Natural killer cell treated with Interleukin-12 subunit alpha and Interleukin-12 subunit beta and Interleukin-15 and Interleukin-18, amount 100 ng/mL, for 72 hours (primary cell): ENCODE measurements around the gene SMAD4. TPM values are rescaled to one million over a fixed set of nuclear protein-coding genes. Genes with fewer than 3 reads are reported as not detected.

Experiments
- ATAC-seq, 2 donors: fragments of 150-1000 bp; cut with Tn5 transposase in 1 of 2; sonication (Bioruptor Pico), chemical (Tn5 transposase) in 1 of 2; 2 replicates each; pipeline ENCODE4 v1.10.0; 2021
- DNase-seq: peaks from one replicate; pipeline ENCODE4 v3.0.0; 2022; ENCODE audit warnings: low spot score
- H3K27ac Mint-ChIP-seq, 2 donors: 1 replicate in 1 of 2; 2 replicates in 1 of 2; pipeline ENCODE4 v1.8.0; 2022; ENCODE audit warnings: mixed read lengths in 2 of 2, mild to moderate bottlenecking in 1 of 2, moderate library complexity in 1 of 2
- H3K27me3 Mint-ChIP-seq, 2 donors: 1 replicate in 1 of 2; 2 replicates in 1 of 2; pipeline ENCODE4 v1.8.0; 2022; ENCODE audit warnings: mixed read lengths in 2 of 2
- H3K36me3 Mint-ChIP-seq: one replicate; pipeline ENCODE4 v1.8.0; 2022; ENCODE audit warnings: mixed read lengths
- H3K4me1 Mint-ChIP-seq, 2 donors: 1 replicate in 1 of 2; 2 replicates in 1 of 2; pipeline ENCODE4 v1.8.0; 2022; ENCODE audit warnings: low read depth in 2 of 2, mixed read lengths in 2 of 2, mild to moderate bottlenecking in 1 of 2
- H3K4me3 Mint-ChIP-seq: one replicate; pipeline ENCODE4 v1.8.0; 2022; ENCODE audit warnings: mixed read lengths
- H3K9me3 Mint-ChIP-seq: 2 replicates; pipeline ENCODE4 v1.8.0; 2022; ENCODE audit warnings: mixed read lengths
- total RNA-seq, 2 donors: library from RNA; stranded (reverse); gene quantifications; one replicate each; pipeline ENCODE4 v1.2.3, GENCODE V29; 2022

SMAD4 gene
- total RNA-seq, 2 donors from 2014 or later: 64.2 to 67.3 TPM

DNA sequence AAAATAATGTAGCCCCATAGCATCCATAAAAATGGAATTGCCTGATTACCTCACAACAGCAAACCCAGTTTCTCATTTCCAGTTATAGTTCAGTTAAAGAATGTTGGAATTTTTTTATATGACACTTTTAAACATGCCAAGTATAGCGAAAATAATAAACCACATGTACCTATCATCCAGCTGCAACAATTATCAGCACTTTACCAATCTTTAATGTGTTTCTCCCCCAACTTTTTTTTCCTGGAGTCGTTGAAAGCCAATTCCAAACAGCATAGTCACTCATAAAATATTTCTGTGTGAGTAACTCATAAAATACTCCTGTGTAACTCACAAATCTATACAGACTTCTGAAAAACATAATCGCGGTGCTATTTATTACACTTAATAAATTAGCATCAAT, 38.1 kb downstream of the SMAD4 start:
- H3K36me3 Mint-ChIP-seq: peaks cover 17% of the 10 kb centered on the region
- ATAC-seq: no peak

DNA sequence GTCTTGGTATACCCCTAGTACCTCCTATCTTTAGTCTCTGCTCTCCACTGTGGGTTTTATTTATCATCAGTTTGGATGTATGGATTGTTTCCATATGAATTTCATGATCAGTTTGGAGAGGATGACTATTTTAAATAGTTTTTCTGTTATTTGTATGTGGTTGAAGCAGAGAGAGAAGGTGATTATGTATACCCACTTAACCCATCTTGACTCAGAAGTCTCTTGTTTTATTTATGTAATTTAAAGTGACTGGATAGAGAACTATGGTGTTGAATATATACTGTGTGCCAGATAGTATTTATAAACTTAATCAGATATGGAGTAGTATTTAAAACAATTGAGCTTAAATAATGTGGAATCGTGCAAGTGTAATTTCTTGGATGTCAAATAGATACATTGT, 39.9 kb downstream of the SMAD4 start:
- DNase-seq (no peak), ATAC-seq (no peak)
- H3K27ac Mint-ChIP-seq: peak overlapping the region in 1 of 2 donors; percentile 34
- H3K4me1 Mint-ChIP-seq: peaks cover 41 to 48% of the 10 kb centered on the region in 2 donors
- H3K4me3 Mint-ChIP-seq: no peak overlapping the region
- peaks cover 17% of the 10 kb centered on the region for H3K36me3 Mint-ChIP-seq
- no peaks in the 10 kb centered on the region for H3K9me3 Mint-ChIP-seq
- no peaks in the 10 kb centered on the region for H3K27me3 Mint-ChIP-seq

More for the DNA sequence above, 38.1 kb downstream of the SMAD4 start:
- no peaks in the 10 kb centered on the region for H3K9me3 Mint-ChIP-seq
- peaks cover 27 to 34% of the 10 kb centered on the region in 2 donors for H3K4me1 Mint-ChIP-seq
- H3K27ac Mint-ChIP-seq: no peak overlapping the region
- no peak overlapping the region for H3K4me3 Mint-ChIP-seq
- no peaks in the 10 kb centered on the region for H3K27me3 Mint-ChIP-seq
- DNase-seq: no peak

DNA sequence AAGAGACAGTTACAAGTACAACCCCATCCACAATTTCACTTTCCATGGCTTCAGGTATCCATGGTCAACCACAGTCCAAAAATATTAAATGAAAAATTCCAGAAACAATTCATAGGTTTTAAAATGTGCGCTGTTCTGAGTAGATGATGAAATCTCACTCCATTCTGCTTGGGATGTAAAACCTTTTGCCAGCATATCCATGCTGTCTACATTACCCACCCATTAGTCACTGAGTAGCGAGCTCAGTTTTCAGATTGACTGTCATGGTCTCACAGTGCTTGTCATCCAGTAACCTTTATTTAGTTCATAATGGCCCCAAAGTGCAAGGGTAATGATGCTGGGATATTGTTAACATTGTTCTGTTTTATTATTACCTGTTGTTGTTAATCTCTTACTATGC, 40.5 kb downstream of the SMAD4 start:
- H3K4me3 Mint-ChIP-seq: no peak overlapping the region
- DNase-seq: no peak
- H3K4me1 Mint-ChIP-seq: peaks cover 43 to 50% of the 10 kb centered on the region in 2 donors
- H3K36me3 Mint-ChIP-seq: peaks cover 17% of the 10 kb centered on the region
- peak in 1 of 2 donors; percentile 51 for ATAC-seq
- H3K27me3 Mint-ChIP-seq: no peaks in the 10 kb centered on the region
- H3K27ac Mint-ChIP-seq: no peak overlapping the region
- H3K9me3 Mint-ChIP-seq: no peaks in the 10 kb centered on the region

DNA sequence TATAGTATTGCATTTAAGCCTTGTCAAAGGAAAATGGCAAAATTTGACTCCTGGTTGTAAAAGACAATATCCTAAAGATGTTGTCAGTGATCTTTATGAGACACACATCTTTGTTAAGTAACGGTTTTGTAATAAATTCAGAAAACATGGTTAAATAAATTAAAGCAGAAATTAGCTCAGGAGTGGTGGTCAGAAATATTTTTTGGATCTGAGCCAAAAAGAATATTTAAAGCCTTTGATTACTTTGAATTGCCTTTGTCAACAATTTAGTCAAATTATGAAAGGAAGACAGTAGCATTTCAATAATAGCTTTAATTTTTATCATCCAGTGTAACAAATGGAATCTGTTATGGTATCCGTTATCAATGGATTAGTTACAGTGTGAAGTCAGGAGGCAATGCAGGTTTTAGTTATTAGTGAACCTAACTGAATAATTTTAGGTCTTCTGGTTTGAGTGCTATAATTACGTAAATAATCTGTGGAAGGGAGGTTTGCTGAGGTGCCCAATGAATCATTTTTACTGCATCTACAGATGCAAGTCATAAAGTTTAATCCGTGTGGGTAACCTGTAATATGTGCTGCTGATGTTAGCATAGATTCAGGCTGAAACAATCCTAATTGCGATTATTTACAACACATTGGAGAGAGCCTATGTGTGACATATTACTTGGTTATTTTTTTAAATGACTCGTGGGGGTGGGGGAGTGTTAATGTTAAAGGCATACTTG, 42.7 kb downstream of the SMAD4 start:
- H3K27ac Mint-ChIP-seq: peak overlapping the region in 1 of 2 donors; percentile 43
- no peaks in the 10 kb centered on the region for H3K9me3 Mint-ChIP-seq
- ATAC-seq (no peak), DNase-seq (no peak)
- peaks cover 31% of the 10 kb centered on the region for H3K36me3 Mint-ChIP-seq
- H3K27me3 Mint-ChIP-seq: no peaks in the 10 kb centered on the region
- H3K4me1 Mint-ChIP-seq: peaks cover 46 to 58% of the 10 kb centered on the region in 2 donors
- H3K4me3 Mint-ChIP-seq: no peak overlapping the region

DNA sequence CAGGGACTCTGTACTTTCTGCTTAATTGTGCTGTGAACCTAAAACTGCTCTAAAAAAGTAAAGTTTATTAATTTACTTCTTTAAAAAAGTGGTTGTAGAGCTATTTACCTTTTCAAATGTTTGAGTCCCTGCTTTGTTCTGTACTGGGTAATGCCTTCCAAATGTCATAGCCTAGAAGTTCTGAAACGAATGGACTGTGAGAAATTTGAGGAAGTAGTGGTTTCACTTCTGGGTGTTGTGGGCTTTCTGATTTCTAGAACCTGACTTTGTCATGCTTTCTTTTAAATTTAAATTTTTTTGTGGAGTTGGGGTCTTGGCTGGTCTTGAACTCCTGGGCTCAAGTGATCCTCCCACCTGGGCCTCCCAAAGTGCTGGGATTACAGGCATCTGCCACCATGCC, 44.6 kb downstream of the SMAD4 start:
- ATAC-seq (no peak), DNase-seq (no peak)
- Mint-ChIP-seq H3K27ac (peak overlapping the region; percentile 16 to 78), H3K36me3 (peaks cover 29% of the 10 kb centered on the region), H3K27me3 (no peaks in the 10 kb centered on the region), H3K4me1 (peaks cover 46 to 55% of the 10 kb centered on the region in 2 donors), H3K4me3 (no peak overlapping the region), H3K9me3 (no peaks in the 10 kb centered on the region)

DNA sequence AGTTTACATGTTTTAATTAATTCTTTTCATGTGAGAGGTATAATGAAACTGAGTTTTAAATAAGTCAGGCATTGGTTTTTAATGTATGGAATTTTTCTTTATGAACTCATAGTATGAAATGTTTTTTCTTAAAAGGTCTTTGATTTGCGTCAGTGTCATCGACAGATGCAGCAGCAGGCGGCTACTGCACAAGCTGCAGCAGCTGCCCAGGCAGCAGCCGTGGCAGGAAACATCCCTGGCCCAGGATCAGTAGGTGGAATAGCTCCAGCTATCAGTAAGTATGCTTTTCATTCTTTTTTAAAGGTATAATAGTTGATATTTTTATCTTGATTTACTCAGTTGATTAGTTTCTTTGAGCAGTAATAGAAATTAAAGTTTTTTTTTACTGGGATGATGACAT, 46.5 kb downstream of the SMAD4 start:
- no peak overlapping the region for H3K27ac Mint-ChIP-seq
- peaks cover 24% of the 10 kb centered on the region for H3K36me3 Mint-ChIP-seq
- no peak overlapping the region for H3K4me3 Mint-ChIP-seq
- H3K27me3 Mint-ChIP-seq: no peaks in the 10 kb centered on the region
- no peak for DNase-seq
- H3K9me3 Mint-ChIP-seq: no peaks in the 10 kb centered on the region
- ATAC-seq: no peak
- peaks cover 32 to 40% of the 10 kb centered on the region in 2 donors for H3K4me1 Mint-ChIP-seq

DNA sequence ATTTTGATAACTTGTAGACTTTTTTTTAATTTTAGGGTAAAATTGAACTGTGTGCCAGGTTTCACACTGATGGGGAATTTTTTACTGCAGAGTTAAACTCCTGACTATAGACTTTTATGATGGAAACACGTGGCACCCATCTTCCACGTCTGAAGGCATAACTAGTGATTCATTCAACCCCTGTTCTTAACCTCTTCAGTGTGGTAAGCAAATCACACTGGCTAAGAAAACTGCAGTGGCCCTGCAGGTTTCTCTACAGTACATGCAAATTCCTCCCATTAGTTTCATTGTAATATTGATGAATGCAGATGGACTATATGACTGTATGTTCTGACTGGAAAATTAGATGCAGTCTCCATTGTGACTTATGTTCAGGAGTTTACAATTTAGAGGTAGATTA, 47.2 kb downstream of the SMAD4 start:
- DNase-seq: no peak
- Mint-ChIP-seq H3K4me1 (peaks cover 27 to 33% of the 10 kb centered on the region in 2 donors), H3K4me3 (no peak overlapping the region), H3K27me3 (no peaks in the 10 kb centered on the region), H3K9me3 (no peaks in the 10 kb centered on the region), H3K27ac (no peak overlapping the region), H3K36me3 (peaks cover 19% of the 10 kb centered on the region)
- ATAC-seq: no peak

DNA sequence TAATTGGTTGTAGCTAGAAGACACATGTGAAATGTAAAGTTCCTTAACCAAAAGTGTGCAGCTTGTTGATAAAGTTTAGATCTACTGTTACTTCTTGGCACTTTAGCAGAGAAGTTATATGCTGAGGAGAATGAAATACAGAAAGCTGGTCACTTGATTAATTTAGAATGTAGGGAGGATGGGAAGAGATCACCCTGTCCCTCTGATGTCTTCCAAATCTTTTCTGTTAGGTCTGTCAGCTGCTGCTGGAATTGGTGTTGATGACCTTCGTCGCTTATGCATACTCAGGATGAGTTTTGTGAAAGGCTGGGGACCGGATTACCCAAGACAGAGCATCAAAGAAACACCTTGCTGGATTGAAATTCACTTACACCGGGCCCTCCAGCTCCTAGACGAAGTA, 48.0 kb downstream of the SMAD4 start:
- no peak for ATAC-seq
- Mint-ChIP-seq H3K27ac (no peak overlapping the region), H3K36me3 (peaks cover 23% of the 10 kb centered on the region), H3K4me3 (no peak overlapping the region), H3K27me3 (no peaks in the 10 kb centered on the region), H3K4me1 (peaks cover 25 to 31% of the 10 kb centered on the region in 2 donors), H3K9me3 (no peaks in the 10 kb centered on the region)
- no peak for DNase-seq

DNA sequence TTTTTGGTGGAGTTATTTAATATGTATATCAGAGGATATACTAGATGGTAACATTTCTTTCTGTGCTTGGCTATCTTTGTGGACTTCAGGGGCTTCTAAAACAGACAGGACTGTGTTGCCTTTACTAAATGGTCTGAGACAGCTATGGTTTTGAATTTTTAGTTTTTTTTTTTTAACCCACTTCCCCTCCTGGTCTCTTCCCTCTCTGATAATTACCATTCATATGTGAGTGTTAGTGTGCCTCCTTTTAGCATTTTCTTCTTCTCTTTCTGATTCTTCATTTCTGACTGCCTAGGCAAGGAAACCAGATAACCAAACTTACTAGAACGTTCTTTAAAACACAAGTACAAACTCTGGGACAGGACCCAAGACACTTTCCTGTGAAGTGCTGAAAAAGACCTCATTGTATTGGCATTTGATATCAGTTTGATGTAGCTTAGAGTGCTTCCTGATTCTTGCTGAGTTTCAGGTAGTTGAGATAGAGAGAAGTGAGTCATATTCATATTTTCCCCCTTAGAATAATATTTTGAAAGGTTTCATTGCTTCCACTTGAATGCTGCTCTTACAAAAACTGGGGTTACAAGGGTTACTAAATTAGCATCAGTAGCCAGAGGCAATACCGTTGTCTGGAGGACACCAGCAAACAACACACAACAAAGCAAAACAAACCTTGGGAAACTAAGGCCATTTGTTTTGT, 52.7 kb downstream of the SMAD4 start:
- peaks cover 38% of the 10 kb centered on the region for H3K36me3 Mint-ChIP-seq
- ATAC-seq (peak in 1 of 2 donors; percentile 46), DNase-seq (no peak)
- H3K9me3 Mint-ChIP-seq: peaks cover 3% of the 10 kb centered on the region
- H3K27ac Mint-ChIP-seq: peak overlapping the region; percentile 11 to 18
- H3K4me3 Mint-ChIP-seq: peak overlapping the region; percentile 26
- no peaks in the 10 kb centered on the region for H3K27me3 Mint-ChIP-seq
- peaks cover 6 to 14% of the 10 kb centered on the region in 2 donors for H3K4me1 Mint-ChIP-seq

DNA sequence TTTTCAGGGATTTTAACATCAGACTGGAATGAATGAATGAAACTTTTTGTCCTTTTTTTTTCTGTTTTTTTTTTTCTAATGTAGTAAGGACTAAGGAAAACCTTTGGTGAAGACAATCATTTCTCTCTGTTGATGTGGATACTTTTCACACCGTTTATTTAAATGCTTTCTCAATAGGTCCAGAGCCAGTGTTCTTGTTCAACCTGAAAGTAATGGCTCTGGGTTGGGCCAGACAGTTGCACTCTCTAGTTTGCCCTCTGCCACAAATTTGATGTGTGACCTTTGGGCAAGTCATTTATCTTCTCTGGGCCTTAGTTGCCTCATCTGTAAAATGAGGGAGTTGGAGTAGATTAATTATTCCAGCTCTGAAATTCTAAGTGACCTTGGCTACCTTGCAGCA, 53.4 kb downstream of the SMAD4 start:
- H3K27ac Mint-ChIP-seq: peak overlapping the region in 1 of 2 donors; percentile 18
- peaks cover 6 to 14% of the 10 kb centered on the region in 2 donors for H3K4me1 Mint-ChIP-seq
- no peak overlapping the region for H3K4me3 Mint-ChIP-seq
- H3K36me3 Mint-ChIP-seq: peaks cover 44% of the 10 kb centered on the region
- no peak for DNase-seq
- H3K9me3 Mint-ChIP-seq: peaks cover 3% of the 10 kb centered on the region
- peak; percentile 70 to 78 for ATAC-seq
- no peaks in the 10 kb centered on the region for H3K27me3 Mint-ChIP-seq

DNA sequence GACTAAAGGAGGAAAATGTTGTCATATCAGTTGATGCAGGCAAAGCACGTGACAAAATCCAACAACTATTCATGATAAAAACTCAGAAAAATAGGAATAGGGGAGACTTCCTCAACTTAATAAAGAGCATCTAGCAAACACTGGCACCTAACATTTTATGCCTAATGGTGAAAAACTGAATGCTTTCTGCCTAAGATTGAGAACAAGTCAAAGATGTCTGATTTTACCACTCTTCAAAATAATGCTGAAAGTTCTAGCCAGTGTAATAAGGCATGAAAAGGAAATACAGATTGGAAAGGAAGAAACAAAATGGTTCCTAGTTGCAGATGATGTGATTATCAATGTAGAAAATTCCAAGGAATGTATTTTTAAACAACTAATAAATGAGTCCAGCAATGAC, 58.4 kb downstream of the SMAD4 start:
- peaks cover 5% of the 10 kb centered on the region for H3K9me3 Mint-ChIP-seq
- peaks cover 0 to 3% of the 10 kb centered on the region in 2 donors for H3K4me1 Mint-ChIP-seq
- no peak for DNase-seq
- peaks cover 37% of the 10 kb centered on the region for H3K36me3 Mint-ChIP-seq
- no peaks in the 10 kb centered on the region for H3K27me3 Mint-ChIP-seq
- no peak overlapping the region for H3K27ac Mint-ChIP-seq
- H3K4me3 Mint-ChIP-seq: no peak overlapping the region
- no peak for ATAC-seq

DNA sequence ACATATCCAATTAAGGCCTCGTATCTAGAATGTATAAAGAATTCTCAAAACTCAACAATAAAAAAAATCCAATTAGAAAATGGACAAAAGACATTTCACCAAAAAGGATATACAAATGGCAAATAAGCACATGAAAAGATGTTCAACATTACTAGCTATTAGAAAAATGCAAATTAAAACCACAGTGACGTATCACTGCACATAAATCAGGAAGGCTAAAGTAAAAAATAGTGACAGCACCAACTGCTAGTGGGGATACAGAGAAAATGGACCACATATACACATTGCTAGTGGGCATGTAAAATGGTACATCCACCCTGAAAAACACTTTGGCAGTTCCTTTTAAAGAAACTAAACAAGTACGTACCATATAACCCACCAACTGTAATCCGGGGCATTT, 59.7 kb downstream of the SMAD4 start:
- no peak for ATAC-seq
- Mint-ChIP-seq H3K27ac (no peak overlapping the region), H3K4me3 (no peak overlapping the region), H3K27me3 (no peaks in the 10 kb centered on the region), H3K36me3 (peaks cover 37% of the 10 kb centered on the region), H3K9me3 (peaks cover 5% of the 10 kb centered on the region), H3K4me1 (no peaks in the 10 kb centered on the region)
- DNase-seq: no peak

DNA sequence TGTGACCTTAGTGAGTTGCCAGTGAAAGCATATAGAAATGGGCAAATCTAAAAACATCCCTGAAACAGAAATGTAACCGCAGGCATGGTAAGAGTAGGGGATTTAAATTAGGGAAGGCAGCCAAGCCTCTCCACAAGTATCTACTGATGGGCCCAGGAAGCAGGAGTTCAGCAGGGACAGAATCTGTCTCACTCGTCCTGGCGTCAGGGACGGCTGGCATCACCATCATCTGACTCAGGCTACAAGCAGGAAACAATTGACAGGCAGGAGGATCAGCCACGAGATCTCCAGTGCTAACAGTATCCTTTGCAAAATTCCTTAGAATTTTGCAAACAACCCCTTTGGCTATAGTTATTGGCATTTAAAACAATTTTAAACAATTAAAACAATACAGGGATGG, 61.3 kb downstream of the SMAD4 start:
- DNase-seq: no peak
- no peak for ATAC-seq
- H3K4me1 Mint-ChIP-seq: peaks cover 0 to 1% of the 10 kb centered on the region in 2 donors
- no peak overlapping the region for H3K27ac Mint-ChIP-seq
- peaks cover 5% of the 10 kb centered on the region for H3K9me3 Mint-ChIP-seq
- H3K27me3 Mint-ChIP-seq: no peaks in the 10 kb centered on the region
- H3K4me3 Mint-ChIP-seq: no peak overlapping the region
- H3K36me3 Mint-ChIP-seq: peaks cover 22% of the 10 kb centered on the region

DNA sequence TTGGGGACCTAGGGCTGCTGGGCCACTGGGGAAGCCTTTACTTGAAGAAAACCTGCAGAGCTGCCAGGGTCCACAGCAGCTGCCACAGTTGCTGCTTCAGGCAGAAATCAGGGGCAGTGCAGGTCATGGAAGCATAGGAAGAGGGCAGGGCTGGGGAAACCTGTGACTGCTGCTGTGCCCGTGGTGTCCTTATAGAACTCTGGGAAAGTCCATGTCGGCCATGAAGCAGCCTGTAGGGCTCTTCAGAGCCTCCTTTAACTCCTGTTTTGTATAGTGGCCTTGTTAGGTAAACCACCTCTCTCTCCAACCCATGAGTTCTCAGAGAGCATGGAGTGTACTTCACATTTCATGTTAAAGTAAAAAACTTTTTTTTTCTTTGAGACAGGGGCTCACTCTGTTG, 62.1 kb downstream of the SMAD4 start:
- ATAC-seq: no peak
- no peak for DNase-seq
- Mint-ChIP-seq H3K27ac (no peak overlapping the region), H3K9me3 (peaks cover 2% of the 10 kb centered on the region), H3K4me1 (peaks cover 0 to 3% of the 10 kb centered on the region in 2 donors), H3K27me3 (no peaks in the 10 kb centered on the region), H3K36me3 (peaks cover 13% of the 10 kb centered on the region), H3K4me3 (no peak overlapping the region)
